ENCODE measurements around the gene APOL4.

GRCh38 chr22:36222887-36223450 lies 21.4 kb upstream of the APOL4 start:
- TF ChIP-seq CTCF (conservative IDR thresholded peaks at IDR 0.05; ENCODE audit: low read depth, low read length) = no peak
- no peak for TF ChIP-seq EZH2 (IDR thresholded peaks at IDR 0.05; ENCODE audit: borderline replicate concordance, low read depth, low read length, poor library complexity, severe bottlenecking)
